Measurements from ENCODE around the gene MAOA.
"Not testable (repeated sequence)": the region's sequence is repeated elsewhere in the genome, so short reads cannot be mapped to it uniquely, and the experiment has no call there.

Gene MAOA

DNA sequence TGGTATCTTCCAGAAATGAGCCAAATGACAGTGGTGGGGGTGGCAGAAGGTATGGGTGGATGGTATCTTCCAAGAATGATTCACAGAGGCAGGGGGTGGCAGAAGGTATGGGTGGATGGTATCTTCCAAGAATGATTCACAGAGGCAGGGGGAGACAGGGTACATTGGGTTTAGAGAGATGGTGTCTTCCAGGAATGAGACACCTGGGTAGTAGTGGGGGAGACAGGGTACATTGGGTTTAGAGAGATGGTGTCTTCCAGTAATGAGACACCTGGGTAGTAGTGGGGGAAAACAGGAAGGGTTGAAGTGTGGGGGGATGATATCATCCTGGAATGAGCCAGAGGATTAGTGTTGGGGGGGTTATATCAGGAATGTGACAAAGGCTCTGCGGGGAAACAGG, 62.0 kb downstream of the MAOA start:
- no peak for TF ChIP-seq NFRKB (IDR thresholded peaks at IDR 0.05)
- TF ChIP-seq L3MBTL2 (conservative IDR thresholded peaks at IDR 0.05): no peak
- TF ChIP-seq HDGF (IDR thresholded peaks at IDR 0.05; ENCODE audit: borderline replicate concordance): no peak
- TF ChIP-seq ELF4 (IDR thresholded peaks at IDR 0.05): no peak
- TF ChIP-seq FOXA1 (IDR thresholded peaks at IDR 0.05): no peak
- no peak for TF ChIP-seq LEF1 (IDR thresholded peaks at IDR 0.05; ENCODE audit: borderline replicate concordance)
- no peak for TF ChIP-seq FOXK2 (IDR thresholded peaks at IDR 0.05)
- TF ChIP-seq PKNOX1 (IDR thresholded peaks at IDR 0.05): no peak
- no peak for TF ChIP-seq ZNF384 (IDR thresholded peaks at IDR 0.05)
- POLR2A ChIA-PET: no interaction called here
- CTCF ChIA-PET: no interaction called here
- no peak for DNase-seq (ENCODE audit: extremely low spot score)

- no peak for DNase-seq (ENCODE audit: extremely low spot score)
- ChIA-PET CTCF (no interaction called here), POLR2A (no interaction called here)
- TF ChIP-seq ZNF384 (IDR thresholded peaks at IDR 0.05): no peak
- no peak for TF ChIP-seq BHLHE40 (IDR thresholded peaks at IDR 0.05; ENCODE audit: borderline replicate concordance)
- no peak for TF ChIP-seq HDGF (IDR thresholded peaks at IDR 0.05; ENCODE audit: borderline replicate concordance)
- TF ChIP-seq FOXM1 (IDR thresholded peaks at IDR 0.05; ENCODE audit: borderline replicate concordance): no peak
- no peak for TF ChIP-seq SUZ12 (IDR thresholded peaks at IDR 0.05)
- no peak for TF ChIP-seq SP1 (IDR thresholded peaks at IDR 0.05)
- no peak for TF ChIP-seq ELF4 (IDR thresholded peaks at IDR 0.05)
- no peak for TF ChIP-seq FOXK2 (IDR thresholded peaks at IDR 0.05)
- TF ChIP-seq PKNOX1 (IDR thresholded peaks at IDR 0.05): no peak
- TF ChIP-seq ARNT (IDR thresholded peaks at IDR 0.05): no peak
- TF ChIP-seq TARDBP (IDR thresholded peaks at IDR 0.05): no peak
- TF ChIP-seq L3MBTL2 (conservative IDR thresholded peaks at IDR 0.05): no peak
These were observed 62.4 kb downstream of the MAOA start for GRCh38 chrX:43718546-43718945.

DNA sequence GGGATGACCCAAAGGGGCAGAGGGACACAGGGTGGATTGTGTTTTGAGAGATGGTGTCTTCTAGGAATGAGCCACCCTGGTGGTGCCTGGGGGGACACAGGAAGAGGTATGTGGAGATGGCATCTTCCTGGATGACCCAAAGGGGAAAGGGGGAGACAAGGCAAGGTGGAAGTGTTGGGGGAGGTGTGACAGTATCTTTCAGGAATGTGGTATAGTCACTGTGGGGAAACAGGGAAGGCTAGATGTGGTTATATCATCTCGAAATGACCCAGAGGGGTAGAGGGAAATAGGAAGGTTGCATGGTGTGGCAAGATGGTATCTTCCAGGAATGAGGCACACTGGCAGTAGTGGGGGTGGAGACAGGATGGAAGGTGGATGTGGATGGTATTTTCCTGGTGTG, 62.9 kb downstream of the MAOA start:
- ChIA-PET POLR2A (no interaction called here), CTCF (no interaction called here)
- DNase-seq (ENCODE audit: extremely low spot score): no peak
- TF ChIP-seq SUZ12 (IDR thresholded peaks at IDR 0.05) (no peak), LEF1 (IDR thresholded peaks at IDR 0.05; ENCODE audit: borderline replicate concordance) (no peak), FOXK2 (IDR thresholded peaks at IDR 0.05) (no peak)

- TF ChIP-seq PKNOX1 (IDR thresholded peaks at IDR 0.05) (no peak), ZNF384 (IDR thresholded peaks at IDR 0.05) (no peak), NFRKB (IDR thresholded peaks at IDR 0.05) (no peak), CTBP1 (IDR thresholded peaks at IDR 0.05; ENCODE audit: borderline replicate concordance) (no peak), SUZ12 (IDR thresholded peaks at IDR 0.05) (no peak), ELF4 (IDR thresholded peaks at IDR 0.05) (no peak), L3MBTL2 (conservative IDR thresholded peaks at IDR 0.05) (no peak), HDGF (IDR thresholded peaks at IDR 0.05; ENCODE audit: borderline replicate concordance) (no peak)
- no peak for DNase-seq (ENCODE audit: extremely low spot score)
- ChIA-PET CTCF (no interaction called here), POLR2A (no interaction called here)
These were observed 64.0 kb downstream of the MAOA start for GRCh38 chrX:43720082-43720481.

DNA sequence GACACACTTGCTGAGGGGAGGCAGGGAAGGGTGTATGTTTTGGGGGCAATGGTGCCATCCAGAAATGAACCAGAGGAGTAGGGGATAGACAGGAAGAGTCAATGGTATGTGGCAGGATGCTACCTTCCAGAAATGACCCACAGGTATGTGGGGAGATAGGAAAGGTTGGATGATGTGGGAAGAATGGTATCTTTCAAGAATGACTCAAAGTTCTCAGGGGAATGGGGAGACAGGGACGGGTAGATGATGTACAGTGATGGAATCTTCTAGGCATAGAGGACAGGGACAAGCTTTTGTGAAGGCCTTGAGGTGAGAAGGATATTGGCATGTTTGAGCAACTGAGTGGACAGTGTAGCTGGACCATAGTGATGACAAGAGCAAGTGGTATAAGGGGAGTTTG, 64.9 kb downstream of the MAOA start:
- TF ChIP-seq PKNOX1 (IDR thresholded peaks at IDR 0.05) (no peak), SP1 (IDR thresholded peaks at IDR 0.05) (no peak), L3MBTL2 (conservative IDR thresholded peaks at IDR 0.05) (no peak), BHLHE40 (IDR thresholded peaks at IDR 0.05; ENCODE audit: borderline replicate concordance) (no peak), CTBP1 (IDR thresholded peaks at IDR 0.05; ENCODE audit: borderline replicate concordance) (no peak), ZNF384 (IDR thresholded peaks at IDR 0.05) (no peak), NFRKB (IDR thresholded peaks at IDR 0.05) (no peak)
- CTCF ChIA-PET: no interaction called here
- POLR2A ChIA-PET: no interaction called here
- no peak for DNase-seq (ENCODE audit: extremely low spot score)

- CTCF ChIA-PET: not testable (repeated sequence)
These were observed 69.1 kb downstream of the MAOA start for GRCh38 chrX:43725227-43725626.

GRCh38 chrX:43727254-43727653, 71.2 kb downstream of the MAOA start:
- POLR2A ChIA-PET; CTCF ChIA-PET; DNase-seq (ENCODE audit: extremely low spot score): not testable (repeated sequence)

More at GRCh38 chrX:43725227-43725626, 69.1 kb downstream of the MAOA start:
- POLR2A ChIA-PET; DNase-seq (ENCODE audit: extremely low spot score): not testable (repeated sequence)

DNA sequence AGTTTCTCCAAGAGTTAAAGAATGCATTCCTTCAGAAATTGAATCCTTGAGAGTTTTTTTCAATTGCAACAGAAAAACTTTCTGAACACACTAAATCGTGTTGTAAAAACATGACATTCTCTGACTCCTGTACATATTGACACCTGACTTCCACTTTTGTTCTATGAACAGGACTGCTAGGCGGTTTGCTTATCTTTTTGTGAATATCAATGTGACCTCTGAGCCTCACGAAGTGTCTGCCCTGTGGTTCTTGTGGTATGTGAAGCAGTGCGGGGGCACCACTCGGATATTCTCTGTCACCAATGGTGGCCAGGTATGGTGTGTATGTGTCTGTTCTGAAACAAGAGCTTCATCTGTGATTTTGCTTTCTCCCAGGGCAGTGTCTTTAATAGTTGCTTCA, 71.9 kb downstream of the MAOA start:
- POLR2A ChIA-PET: no interaction called here
- CTCF ChIA-PET: no interaction called here
- no peak for DNase-seq (ENCODE audit: extremely low spot score)
- no peak for TF ChIP-seq LEF1 (IDR thresholded peaks at IDR 0.05; ENCODE audit: borderline replicate concordance)
- TF ChIP-seq NFRKB (IDR thresholded peaks at IDR 0.05): no peak
- TF ChIP-seq HDGF (IDR thresholded peaks at IDR 0.05; ENCODE audit: borderline replicate concordance): no peak
- TF ChIP-seq BHLHE40 (IDR thresholded peaks at IDR 0.05; ENCODE audit: borderline replicate concordance): no peak
- no peak for TF ChIP-seq SP1 (IDR thresholded peaks at IDR 0.05)
- TF ChIP-seq ARNT (IDR thresholded peaks at IDR 0.05): no peak
- no peak for TF ChIP-seq FOXA1 (IDR thresholded peaks at IDR 0.05)
- TF ChIP-seq ZNF384 (IDR thresholded peaks at IDR 0.05): no peak
- no peak for TF ChIP-seq SUZ12 (IDR thresholded peaks at IDR 0.05)
- TF ChIP-seq CTBP1 (IDR thresholded peaks at IDR 0.05; ENCODE audit: borderline replicate concordance): no peak
- TF ChIP-seq PKNOX1 (IDR thresholded peaks at IDR 0.05): no peak
- TF ChIP-seq FOXK2 (IDR thresholded peaks at IDR 0.05): no peak
- no peak for TF ChIP-seq TARDBP (IDR thresholded peaks at IDR 0.05)
- no peak for TF ChIP-seq ELF4 (IDR thresholded peaks at IDR 0.05)
- TF ChIP-seq L3MBTL2 (conservative IDR thresholded peaks at IDR 0.05): no peak
- no peak for TF ChIP-seq FOXM1 (IDR thresholded peaks at IDR 0.05; ENCODE audit: borderline replicate concordance)

Data from HEK293T (cell line).